NCI-H2029 (cell line): ENCODE results near the gene OR2C3.
"Not testable (repeated sequence)": the region's sequence is repeated elsewhere in the genome, so short reads cannot be mapped to it uniquely, and the experiment has no call there.

Experiments
- DNase-seq: peaks from one replicate; lab custom pipeline; 2025; lab: John Stamatoyannopoulos, UW

OR2C3 gene

DNA sequence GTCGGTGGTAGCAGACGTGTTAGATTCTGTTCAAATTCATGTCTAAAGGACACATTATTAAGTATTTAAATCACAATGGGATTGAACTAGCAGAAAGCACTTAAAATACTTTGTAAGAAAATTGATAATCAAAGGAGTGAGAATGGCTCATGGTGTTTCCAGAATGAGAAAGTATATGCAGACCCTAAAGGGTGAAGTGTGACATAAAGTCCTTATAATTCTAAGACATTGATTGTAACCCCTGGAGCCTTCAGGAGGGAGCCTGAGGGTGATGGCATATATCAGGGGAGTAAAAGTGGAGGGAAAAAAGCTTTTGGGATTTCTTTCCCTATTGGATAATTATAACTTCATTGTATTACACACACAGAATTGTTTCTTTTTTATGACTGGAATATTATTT is at the start of gene OR2C3:
TSS of gene OR2C3 (minus strand) at position 101 of the 400 bp plus-strand sequence. CDS start 3,929 bp downstream, outside the sequence.
- no peak for DNase-seq

DNA sequence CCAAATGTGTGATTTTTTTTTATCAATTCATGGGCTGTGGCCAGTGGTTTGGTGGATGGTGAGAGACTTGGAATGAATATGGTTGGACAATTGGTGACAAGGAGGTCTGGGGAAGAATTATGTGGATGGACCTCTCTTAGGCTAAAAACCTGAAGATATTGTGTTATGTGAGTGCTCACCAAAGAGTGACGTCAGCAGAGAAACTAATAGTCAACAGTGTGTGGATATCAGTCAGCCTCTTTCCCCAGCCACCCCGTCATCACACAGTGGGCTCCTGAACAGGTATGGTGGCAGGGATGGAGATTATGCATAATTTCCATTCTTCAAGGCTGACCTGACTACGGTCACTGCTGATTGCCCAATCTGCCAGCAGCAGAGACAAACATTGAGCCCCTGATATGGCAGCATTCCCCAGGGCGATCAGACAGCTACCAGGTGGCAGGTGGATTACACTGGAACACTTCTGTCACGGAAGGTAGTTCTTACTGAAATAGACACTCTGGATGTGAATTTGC is 42.8 kb upstream of the OR2C3 start:
- DNase-seq, result no peak

DNA sequence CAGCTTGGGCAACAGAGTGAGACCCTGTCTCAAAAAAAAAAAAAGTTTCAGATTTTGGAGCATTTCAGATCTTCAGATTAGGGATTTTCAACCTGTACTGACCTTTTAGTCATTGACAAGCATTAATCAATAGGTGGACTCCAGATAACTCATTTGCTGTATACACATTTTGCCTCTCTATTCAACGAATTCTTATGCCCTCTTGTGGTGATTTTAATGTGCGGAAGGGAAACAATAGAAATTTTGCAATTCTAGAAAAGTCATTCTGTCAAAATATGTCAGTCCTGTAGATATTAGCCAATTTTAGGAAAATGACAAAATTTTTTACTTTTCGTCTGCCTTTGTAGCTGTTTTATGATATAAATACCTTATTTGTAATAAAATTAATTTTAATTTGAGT is 40.3 kb upstream of the OR2C3 start:
- DNase-seq, result no peak

DNA sequence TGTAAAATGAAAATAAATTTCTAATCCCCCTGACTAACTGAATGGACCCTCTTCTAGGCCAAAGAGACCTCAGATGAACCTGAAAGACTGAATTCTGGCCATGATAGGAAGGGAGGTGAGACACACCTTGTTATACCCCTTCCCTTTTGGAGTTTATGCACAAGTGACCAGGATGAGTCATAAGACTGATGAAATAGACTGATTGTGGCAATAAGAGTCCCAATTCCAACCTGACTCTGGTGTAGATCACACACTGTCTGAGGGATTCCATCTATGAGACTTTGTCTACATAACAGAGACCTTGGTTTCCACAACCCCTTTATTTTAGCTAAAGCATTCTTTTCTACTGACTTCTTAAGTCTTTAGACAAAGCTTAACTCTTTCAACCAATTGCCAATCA is 38.4 kb upstream of the OR2C3 start:
- no peak for DNase-seq

DNA sequence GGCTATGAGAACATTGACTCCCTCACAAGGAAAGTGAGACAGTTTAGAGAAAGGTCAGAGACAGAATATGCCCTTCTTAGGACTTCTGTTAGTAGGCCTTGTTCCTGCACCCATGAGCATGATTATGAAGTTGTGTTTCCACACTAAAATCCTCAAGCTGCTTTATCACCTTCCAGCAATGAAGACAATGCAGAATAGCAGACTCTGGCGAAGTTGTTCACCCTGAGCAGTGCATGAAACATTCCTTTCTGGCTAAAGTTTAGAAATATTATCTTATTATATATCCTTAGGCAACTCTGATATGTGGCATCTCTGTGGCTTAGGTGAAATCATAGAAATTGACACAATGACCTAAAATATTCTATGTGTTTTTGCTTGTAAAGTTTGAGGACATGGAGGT is 38.0 kb upstream of the OR2C3 start:
- no peak for DNase-seq

DNA sequence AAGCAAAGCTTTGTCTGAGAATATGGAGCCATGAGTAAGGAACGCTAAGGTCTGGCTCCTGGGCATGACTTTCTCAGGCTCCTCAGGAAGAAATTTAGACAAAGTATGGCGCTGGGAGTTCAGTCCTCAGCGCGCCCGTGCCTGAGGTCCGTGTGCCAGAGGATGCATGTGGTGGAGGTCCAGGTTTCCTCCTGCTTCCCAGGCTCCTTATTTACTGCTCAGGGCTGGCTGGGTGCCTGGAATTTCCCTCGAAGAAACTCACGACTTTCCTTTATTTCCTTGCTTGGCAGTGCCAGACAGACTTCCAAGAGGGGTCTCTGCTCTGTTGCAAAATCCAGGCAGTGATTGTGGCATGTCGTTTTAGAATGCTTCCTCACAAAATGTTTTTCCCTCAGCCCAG is 26.0 kb upstream of the OR2C3 start:
- no peak for DNase-seq

DNA sequence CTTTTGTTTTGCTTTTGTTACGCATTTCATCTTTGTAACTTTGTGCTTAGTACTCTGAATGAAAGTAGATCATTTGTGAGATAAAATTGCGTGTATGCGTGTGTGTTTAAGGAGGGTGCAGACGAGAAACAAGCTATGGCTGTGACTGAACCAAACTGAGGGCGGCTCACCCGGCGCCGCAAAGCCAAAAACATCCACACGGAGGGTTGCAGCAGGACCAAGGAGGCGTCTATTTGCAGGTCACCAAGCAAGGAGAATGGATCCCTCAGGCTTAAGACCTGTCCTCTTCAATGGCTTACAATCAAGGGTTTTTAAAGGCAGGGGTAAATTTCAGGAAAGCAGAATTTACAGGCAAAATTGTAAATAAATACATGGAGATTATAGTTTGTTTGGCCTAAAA is 25.5 kb upstream of the OR2C3 start:
- no peak for DNase-seq

DNA sequence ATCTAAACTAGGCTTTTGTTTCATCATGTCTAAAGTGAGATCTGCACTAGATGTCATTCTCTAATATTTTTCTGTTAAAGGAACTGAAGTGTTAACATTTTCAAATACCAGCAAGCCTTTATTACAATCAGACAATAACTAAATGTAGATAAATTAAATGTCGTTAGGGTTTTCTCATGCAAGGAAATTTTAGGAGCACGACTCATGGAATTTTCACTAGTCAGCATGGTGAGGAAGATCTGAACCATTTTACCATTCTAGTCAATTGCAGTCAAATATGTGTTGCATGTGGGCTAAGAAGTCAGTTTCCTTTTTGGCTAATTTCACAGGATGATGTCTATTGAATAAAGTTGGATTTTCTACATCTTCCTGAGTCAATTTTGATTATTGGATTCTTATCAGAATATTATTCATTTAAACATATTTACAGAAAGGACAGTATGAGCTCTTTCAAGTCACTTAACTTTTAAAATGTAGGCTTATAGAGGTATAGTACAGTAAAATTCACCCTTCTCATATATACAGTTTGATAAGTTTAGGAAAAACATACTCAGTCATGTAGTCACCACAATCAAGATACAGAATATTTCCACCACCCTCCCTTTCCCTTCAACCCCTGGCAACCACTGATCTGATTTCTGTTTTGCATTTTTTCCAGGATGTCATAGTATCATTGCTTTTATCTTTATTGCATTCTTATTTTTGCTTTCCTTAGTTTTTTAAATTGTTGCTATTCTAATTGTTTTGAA is 21.9 kb upstream of the OR2C3 start:
- DNase-seq, result no peak

DNA sequence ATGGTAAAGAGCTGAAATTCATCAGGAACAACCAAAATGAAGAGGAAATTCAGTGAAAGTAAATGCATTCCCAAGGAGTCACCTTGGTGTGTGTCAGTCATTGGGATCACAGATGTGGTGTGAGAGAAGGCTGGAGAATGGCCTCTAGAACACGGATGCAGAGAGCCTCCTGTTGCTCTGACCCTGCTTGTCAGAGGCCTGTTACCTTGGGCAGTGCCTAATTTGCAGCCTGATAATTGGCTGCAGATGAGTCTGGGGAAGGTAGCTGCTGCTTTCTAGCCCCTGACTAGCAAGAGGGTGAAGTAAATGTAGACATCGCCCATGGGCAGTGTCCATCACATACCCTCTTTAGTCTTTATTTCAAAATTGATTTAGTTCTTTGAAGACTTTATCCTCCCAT is 16.0 kb upstream of the OR2C3 start:
- no peak for DNase-seq

DNA sequence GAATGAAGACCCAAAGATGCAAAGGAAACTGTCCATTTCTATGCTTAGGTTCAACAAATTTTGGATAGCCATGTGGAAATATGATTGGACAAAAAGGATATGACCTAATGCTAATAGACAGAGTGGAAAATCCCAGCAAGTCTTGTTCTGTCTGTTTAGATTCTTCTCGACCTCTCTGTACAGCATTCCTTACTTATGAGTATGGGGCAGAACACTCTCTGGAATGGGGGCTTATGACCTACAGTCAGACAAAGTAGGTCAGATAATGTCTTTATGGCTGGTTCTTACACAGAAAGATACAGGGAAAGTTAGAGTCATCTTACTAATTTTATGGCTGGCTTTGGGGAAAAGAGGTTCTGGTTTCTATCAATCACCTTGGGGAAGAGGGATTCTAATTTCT is 15.5 kb upstream of the OR2C3 start:
- no peak for DNase-seq

DNA sequence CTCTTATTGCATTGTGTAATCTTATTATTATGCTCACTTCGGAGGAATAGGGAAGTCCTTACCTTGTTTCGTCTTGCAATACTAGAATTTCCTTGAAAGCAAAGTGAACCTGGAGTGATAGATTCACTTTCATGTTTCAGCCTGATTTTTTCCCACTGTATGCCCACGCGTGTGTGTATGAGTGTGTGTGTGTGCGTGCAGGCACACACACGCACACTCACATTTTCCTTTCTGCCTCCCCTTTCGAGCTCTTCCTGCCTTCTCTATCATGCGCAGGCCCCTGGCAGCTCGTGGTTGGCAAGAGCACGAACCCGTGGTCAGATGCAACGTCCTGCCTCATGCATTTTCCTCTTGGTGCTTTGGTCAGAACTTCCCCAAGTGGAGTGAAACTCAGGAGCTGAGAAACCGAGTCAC is 12.5 kb upstream of the OR2C3 start, which contains the start of gene GCSAML:
TSS of gene GCSAML (plus strand) at position 366 of the 414 bp plus-strand sequence. CDS start 58 bp downstream, outside the sequence.
- DNase-seq, result no peak

DNA sequence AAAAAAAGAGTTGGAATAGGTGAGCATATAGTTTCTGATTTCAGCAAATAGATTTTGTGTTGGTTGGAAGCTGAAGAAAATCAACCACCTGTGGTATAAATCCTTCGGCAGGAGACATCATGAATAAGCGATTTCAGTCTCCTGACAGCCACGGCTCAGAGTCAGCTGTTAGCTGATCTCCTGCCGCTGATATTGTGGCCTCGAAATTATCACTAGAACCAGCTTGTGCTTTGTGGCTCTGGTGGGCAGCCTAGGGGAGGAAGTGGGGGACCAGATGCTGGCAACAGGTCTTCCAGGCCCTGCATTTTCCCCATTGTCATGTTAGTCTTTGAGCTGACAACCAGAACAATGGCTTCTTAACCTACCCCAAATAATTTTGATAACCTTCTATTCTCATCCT is 11.9 kb upstream of the OR2C3 start:
- no peak for DNase-seq

DNA sequence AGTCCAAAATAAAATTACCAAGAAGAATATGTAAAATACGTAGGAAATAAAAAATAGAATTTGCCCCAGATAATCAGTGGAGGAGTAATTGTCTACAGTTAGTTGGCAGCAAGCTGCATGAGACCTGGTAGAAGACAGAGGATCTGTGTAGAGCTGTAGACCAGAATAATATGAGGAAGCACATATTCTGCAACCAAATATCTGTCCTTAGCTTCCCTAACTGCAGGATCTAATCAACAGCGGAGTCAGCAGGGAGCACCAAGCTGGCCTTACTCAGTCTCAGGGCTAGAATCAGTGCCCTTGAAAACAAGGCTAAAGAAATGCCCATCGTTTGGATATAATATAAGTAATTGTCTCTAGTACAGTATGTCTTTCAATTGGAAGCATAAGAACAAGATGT is 6.6 kb upstream of the OR2C3 start:
- DNase-seq, result no peak

DNA sequence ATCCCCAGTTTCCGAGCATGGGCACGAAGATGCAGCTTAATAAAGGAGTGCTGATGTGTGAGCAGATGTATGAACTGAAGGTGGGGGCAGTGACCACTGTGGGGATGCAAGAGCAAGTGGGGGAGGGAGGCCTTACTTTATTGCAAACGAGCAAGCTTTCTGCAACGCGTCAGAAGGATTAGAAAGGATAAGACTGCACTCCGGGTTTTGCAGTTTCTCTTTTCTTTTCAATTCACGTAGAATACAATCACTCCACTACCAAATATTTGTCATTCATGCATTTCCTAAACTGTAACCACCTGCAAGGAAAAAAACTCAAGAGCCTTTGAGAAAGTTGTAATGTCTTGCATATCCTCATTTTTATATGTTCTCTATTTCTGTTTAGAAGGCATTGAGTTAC is 4.3 kb upstream of the OR2C3 start:
- no peak for DNase-seq

DNA sequence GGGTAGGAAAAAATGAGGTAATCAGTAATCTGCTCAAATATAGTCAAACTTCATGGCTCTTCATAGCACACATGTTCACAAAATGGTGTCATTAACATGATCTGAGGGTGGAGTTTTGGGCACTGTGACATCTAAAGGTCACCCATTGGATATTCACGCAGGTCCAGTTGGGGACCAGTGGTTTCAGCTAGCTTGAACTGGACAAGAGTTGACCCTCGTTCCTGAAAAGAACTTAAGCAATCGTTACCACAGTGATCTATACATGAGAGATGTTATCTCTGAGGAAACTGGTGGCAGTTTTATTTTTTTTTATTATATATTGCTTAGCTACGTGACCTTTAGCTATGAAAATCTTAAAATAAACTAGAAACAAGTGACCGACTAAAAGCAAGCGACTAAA is 3.0 kb upstream of the OR2C3 start:
- DNase-seq, result no peak

DNA sequence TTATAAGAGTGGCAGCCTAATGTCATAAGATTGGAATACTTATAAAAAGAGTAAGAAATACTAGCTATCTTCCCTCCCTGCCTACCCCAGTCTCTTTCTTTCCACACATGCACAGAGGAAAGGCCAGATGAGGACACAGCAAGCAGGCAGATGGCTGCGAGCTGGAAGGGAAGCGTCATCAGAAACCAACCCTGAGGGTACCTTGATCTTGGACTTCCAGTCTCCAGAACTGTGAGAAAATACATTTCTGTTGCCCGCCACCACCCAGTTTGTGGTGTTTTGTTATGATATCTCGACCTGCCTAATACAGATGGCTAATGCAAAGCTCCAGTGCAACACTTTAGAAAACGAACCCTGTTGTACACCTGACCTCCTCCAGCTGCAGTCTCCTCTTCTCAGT is 2.3 kb upstream of the OR2C3 start:
- DNase-seq, result no peak

DNA sequence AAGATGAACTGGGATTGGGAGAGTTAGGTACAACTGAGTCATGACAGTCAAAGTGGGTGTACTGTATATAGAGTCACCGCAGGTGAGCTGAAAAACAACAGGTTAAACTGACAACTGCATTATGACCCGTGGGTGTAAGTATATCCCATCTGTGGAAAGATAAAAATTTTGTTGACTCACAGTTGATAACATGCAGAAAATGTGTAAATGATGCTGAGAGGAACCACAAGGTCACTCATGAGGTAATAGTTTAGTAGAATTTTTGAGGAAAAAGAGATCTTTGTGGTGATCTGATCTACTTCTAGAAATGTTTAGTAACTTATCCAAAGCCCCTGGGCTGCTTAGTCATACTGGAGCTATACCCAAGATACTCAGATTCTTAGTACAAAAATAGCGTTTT is 838 bp downstream of the OR2C3 start:
- DNase-seq, result no peak

DNA sequence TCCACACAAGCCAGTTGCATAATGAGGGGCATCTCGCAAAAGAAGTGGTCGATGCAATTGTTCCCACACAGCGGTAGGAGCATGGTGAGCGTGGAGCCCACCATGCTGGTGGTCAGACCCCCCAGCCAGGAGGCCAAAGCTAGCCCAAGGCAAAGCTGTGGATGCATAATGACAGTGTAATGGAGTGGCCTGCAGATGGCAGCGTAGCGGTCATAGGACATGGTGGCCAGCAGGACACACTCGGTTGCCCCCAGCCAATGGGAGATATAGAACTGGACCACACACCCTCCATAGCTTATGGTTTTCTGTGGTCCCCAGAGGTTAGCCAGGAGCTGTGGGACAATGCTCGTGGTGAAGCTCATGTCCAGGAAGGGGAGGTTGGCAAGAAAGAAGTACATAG is 4.3 kb downstream of the OR2C3 start:
- no peak for DNase-seq

DNA sequence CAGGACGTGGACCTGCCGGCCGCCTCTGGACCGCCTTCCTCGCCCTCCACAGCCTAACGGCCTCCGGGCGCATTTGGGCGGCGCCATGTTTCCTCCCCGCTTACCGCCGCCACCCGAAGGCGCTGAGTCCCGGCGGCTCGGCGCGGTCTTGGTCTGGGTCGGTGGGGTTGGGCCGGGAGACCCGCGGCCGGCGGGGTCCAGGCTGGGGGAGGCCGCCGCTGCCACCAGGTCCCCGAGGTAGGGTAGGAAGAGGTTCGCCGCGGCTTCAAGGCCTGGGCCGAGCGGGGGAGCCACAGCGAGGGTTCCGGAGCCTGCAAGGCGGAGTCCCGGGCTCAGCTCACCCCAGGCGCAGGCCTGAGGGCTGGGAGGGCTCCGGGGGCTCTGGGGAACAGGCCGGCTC is 5.5 kb downstream of the OR2C3 start:
- DNase-seq, result no peak

DNA sequence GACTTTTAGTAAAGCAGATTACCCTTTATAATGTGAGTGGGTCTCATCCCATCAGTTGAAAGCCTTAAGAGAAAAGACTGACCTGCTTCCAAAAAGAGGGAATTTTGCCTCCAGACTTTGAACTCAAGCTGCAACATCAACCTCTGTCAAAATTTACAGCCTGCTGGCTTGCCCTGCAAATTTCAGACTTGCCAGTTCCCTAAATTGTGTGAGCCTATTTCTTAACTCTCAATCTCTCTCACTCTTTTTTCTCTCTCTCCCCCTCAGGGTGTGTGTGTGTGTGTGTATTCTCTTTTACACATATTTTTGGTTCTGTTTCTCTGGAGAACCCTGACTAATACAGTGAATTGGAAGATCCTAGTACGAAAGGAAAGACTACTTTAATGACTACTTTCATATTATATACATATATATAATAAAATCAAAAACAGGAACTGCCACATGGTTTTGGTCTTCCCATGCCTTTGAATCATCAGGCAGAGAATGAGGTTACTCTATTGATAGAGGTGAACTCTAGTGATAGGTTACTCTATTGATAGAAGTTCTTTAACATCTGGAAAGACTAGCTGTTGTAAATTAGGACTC is 6.4 kb downstream of the OR2C3 start:
- no peak for DNase-seq

DNA sequence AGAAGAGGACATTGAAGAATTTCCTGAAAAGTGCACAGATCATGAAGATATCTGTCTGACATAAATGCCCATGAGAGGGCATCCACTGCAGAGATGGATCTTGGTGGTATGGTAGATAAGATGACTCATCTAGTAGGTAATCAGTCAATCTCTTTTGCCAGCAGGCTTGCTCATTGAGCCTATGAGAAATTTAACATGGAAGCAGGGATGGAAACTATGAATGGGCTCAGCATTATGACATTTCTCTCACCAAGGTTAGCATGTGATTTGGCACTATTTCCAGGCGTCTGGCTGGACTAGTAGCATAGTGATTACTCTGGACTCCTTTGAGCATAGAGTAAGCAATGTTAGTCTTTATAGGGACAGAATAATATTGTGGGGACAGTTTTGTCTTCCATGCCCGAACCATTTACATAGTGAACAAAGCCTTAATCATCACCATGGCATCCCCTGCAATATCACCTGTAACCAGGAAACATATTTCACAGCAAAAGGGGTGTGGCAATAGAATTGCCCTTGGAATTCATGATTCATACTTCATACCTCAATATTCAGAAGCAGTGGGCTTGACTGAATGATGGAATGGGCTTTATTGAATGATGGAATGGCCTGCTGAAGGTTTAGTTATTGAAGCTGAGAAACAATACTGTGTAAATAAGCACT is 7.3 kb downstream of the OR2C3 start:
- no peak for DNase-seq

DNA sequence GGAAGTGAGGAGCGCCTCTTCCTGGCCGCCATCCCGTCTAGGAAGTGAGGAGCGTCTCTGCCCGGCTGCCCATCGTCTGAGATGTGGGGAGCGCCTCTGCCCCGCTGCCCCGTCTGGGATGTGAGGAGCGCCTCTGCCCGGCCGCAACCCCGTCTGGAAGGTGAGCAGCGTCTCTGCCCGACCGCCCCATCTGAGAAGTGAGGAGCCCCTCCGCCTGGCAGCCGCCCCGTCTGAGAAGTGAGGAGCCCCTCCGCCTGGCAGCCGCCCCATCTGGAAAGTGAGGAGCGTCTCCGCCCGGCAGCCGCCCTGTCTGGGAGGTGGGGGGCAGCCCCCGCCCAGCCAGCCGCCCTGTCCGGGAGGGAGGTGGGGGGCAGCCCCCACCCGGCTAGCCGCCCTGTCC is 14.4 kb downstream of the OR2C3 start:
- not testable (repeated sequence) for DNase-seq

DNA sequence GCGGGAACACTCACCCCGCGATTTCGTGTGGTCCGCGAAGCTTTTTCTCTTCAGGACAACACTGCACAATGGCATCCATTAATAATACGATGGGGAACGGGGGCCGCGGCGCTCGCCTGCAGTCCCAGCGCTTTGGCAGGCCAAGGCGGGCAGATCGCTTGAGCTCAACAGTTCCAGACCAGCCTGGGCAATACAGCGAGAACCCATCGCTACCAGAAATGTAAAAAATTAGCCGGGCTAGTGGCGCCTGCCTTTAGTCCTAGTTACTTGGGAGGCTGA is 17.7 kb downstream of the OR2C3 start:
- DNase-seq, result no peak
